Measurements from ENCODE around the gene SFT2D3. TPM values are rescaled to one million over a fixed set of nuclear protein-coding genes. Genes with fewer than 3 reads are reported as not detected.

SFT2D3 gene
- total RNA-seq, 2 donors from 2014 or later: 3.8 to 5.9 TPM

GRCh38 chr2:127722807-127723206 is 21.5 kb downstream of the SFT2D3 start:
- H3K4me3 ChIP-seq: no peak overlapping the region
- H3K36me3 ChIP-seq: peaks cover 44% of the 10 kb centered on the region
- TF ChIP-seq CTCF (IDR thresholded peaks at IDR 0.05): no peak
- H3K27me3 ChIP-seq: no peaks in the 10 kb centered on the region
- no peaks in the 10 kb centered on the region for H3K9me3 ChIP-seq
- H3K27ac ChIP-seq: peak overlapping the region in 1 of 2 donors; percentile 77
- peaks cover 0 to 12% of the 10 kb centered on the region in 2 donors for H3K4me1 ChIP-seq
- no peak for DNase-seq (ENCODE audit: low spot score)

DNA sequence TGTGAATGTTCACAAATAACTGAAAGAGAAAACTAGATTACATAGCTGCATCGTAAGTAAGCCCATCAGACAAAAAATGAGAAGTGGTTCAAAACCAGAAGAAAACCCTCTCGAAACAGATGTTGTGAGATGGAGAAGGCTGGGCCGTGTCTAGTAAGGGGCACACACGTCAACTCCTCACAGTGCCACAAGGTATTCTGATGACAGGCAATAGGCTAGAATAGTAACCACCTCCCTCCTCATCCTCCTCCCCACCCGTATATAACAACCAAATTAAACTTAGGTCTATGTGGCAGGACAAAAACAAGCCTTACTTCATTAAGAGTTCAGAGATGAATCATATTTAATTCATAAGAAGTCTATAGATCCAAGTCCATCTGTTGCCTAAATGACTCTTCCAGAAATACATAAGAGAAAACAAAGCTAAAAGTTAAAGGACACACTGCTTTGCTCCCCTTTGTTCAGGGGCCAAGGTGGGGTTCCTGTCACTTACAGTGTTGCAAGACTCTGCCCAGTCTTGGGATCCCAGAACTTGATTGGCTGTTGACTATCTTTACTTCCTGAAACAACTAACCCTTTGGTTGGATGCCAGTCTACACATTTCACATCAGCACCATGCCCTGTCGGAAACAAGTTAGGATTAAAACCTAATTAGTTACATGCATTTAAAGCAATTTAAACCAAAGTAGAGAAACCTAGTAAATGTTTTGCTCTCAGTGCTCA is 25.0 kb downstream of the SFT2D3 start:
- H3K36me3 ChIP-seq: peaks cover 11% of the 10 kb centered on the region
- H3K27ac ChIP-seq: peak overlapping the region in 1 of 2 donors; percentile 41
- no peak for DNase-seq (ENCODE audit: low spot score)

GRCh38 chr2:127733113-127733815 is 32.0 kb downstream of the SFT2D3 start:
- no peak for DNase-seq (ENCODE audit: low spot score)
- Histone ChIP-seq H3K27me3 (no peaks in the 10 kb centered on the region), H3K36me3 (no peaks in the 10 kb centered on the region), H3K9me3 (no peaks in the 10 kb centered on the region), H3K4me3 (peak overlapping the region; percentile 1 to 36), H3K27ac (peak overlapping the region; percentile 63 to 80), H3K4me1 (peaks cover 0 to 17% of the 10 kb centered on the region in 2 donors)
- no peak for TF ChIP-seq CTCF (IDR thresholded peaks at IDR 0.05)

More for the DNA sequence above, 25.0 kb downstream of the SFT2D3 start:
- no peak for TF ChIP-seq CTCF (IDR thresholded peaks at IDR 0.05)
- H3K4me1 ChIP-seq: peaks cover 0 to 12% of the 10 kb centered on the region in 2 donors
- no peak overlapping the region for H3K4me3 ChIP-seq
- no peaks in the 10 kb centered on the region for H3K27me3 ChIP-seq
- no peaks in the 10 kb centered on the region for H3K9me3 ChIP-seq

DNA sequence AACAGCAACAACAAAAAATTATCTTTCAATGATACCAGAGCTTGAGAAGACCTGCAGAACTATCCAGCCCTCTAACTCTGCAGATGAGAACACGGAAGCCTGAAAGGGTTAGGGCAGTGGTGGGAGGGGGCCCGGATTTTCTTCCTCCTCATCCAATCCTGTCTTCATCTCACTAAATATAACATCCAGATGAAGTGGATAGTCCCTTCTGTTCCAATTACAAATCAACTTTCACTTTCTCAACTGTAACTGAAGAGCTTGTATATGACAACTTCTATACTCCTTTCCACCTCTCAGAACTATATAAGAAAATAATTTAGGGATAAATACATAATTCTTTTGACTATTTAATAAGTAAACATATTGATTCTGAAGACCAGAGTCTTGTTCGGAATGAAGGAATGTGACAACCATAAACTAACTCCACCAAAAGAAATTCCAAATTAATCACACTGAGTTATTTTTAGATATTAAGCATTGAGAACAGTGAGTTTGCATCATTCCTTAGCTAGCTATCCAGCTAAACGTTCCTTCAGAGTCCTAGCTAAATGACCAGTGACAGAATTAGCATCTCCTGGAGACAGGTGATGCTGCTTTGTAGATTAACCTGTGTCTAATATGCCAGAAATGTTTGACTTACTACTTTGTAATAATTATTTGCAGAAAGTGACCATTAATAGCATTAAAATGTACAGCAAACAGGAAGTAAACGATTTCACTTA is 32.7 kb downstream of the SFT2D3 start:
- H3K27ac ChIP-seq: peak overlapping the region; percentile 63 to 80
- H3K4me1 ChIP-seq: peaks cover 0 to 17% of the 10 kb centered on the region in 2 donors
- H3K9me3 ChIP-seq: no peaks in the 10 kb centered on the region
- no peaks in the 10 kb centered on the region for H3K27me3 ChIP-seq
- TF ChIP-seq CTCF (IDR thresholded peaks at IDR 0.05): no peak
- no peaks in the 10 kb centered on the region for H3K36me3 ChIP-seq
- no peak for DNase-seq (ENCODE audit: low spot score)
- peak overlapping the region; percentile 1 to 36 for H3K4me3 ChIP-seq

DNA sequence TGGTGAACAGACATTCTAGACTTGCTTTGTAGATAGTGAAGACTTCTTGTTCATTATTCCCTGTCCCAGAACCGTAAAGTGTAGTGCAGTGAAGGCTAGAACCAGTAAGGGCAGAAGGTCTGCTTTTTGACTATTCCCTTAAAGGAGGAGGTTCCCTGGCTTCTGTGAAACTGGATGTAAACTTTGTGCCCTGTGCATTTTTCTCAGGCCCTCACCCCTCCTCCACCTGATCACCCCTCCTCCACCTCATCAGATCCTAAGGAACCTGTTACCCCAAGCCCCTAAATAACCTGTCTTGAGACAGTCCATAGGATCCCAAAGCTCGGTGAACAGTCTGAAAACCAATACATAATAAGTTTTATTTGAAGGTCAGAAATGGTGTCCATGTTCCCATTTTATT is 33.7 kb downstream of the SFT2D3 start:
- no peak for TF ChIP-seq CTCF (IDR thresholded peaks at IDR 0.05)
- DNase-seq (ENCODE audit: low spot score): no peak

More for the DNA sequence above, 33.7 kb downstream of the SFT2D3 start:
- Histone ChIP-seq H3K36me3 (no peaks in the 10 kb centered on the region), H3K27me3 (no peaks in the 10 kb centered on the region), H3K4me1 (peaks cover 0 to 17% of the 10 kb centered on the region in 2 donors), H3K9me3 (no peaks in the 10 kb centered on the region), H3K4me3 (no peak overlapping the region), H3K27ac (peak overlapping the region in 1 of 2 donors; percentile 80)
